ENCODE data around the gene BHLHE41.

The BHLHE41 gene

DNA sequence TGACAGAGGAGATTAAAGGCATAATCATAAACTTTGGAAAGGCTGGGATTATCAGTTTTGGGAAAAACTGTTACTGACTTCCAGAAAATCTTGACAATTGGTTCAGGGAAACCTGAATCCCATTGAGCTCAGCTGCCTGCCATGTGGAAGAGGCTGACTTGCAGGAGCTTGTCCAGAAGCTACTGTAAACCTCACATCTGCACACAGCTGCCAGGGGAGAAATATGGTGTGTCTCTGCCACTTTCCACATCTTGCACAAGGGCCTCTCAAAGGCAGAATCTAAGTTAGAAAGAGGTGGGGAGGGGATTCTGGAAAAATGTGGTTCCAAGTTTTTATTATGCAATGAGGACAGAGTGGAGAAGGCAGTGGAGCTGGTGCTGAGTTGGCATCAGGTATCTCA is 8.7 kb upstream of the BHLHE41 start:
- TF ChIP-seq POLR2AphosphoS5 (IDR thresholded peaks at IDR 0.05; ENCODE audit: low read depth, low read length), result no peak
- TF ChIP-seq TAF1 (IDR thresholded peaks at IDR 0.05; ENCODE audit: borderline replicate concordance, low read depth, low read length), result no peak
- no peak for TF ChIP-seq POLR2A (IDR thresholded peaks at IDR 0.05; ENCODE audit: low read depth, low read length)
- DNase-seq (ENCODE audit: insufficient read length), result no peak
- FAIRE-seq, result peak; percentile 74

DNA sequence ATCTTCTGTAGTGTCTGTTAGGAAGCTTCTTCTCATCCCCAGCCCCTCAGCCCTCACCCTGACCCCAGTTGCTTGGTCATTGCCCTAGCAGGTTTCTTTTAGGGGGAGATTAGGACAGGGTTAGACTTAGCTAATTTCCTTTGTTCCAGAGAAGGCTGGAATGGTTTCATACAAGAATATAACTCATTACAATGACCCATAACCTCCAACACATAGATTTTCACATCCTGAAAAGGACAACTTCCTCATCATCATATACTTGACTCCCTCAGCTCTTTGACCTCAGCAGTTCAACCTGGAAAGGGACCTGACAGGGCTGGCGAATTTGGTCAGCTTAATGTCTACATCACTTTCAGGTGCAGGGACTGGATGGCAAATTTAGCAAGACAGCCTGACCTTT is 8.0 kb upstream of the BHLHE41 start:
- FAIRE-seq (no peak), DNase-seq (ENCODE audit: insufficient read length) (no peak)
- TF ChIP-seq POLR2A (IDR thresholded peaks at IDR 0.05; ENCODE audit: low read depth, low read length) (no peak), TAF1 (IDR thresholded peaks at IDR 0.05; ENCODE audit: borderline replicate concordance, low read depth, low read length) (no peak), POLR2AphosphoS5 (IDR thresholded peaks at IDR 0.05; ENCODE audit: low read depth, low read length) (no peak)

DNA sequence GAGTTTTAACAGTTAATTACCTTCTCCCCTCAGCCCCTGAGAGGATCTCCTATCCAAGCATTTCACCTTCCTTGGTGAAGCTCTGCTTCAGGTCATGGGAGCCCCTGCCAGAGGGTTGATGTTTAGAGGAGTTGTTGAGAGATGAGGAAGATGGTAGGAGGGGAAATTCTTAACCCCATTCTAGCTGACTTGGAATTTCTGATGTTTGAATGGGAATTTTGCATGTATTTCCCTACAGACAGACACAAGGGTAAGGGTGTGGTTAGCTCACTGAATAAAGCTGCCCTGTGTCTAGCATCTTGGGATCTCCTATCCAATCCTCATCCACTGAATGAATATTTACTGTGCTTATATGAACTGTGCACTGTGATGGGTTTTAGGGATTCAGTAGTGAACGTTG is 7.1 kb upstream of the BHLHE41 start:
- no peak for DNase-seq (ENCODE audit: insufficient read length)
- FAIRE-seq, result no peak

DNA sequence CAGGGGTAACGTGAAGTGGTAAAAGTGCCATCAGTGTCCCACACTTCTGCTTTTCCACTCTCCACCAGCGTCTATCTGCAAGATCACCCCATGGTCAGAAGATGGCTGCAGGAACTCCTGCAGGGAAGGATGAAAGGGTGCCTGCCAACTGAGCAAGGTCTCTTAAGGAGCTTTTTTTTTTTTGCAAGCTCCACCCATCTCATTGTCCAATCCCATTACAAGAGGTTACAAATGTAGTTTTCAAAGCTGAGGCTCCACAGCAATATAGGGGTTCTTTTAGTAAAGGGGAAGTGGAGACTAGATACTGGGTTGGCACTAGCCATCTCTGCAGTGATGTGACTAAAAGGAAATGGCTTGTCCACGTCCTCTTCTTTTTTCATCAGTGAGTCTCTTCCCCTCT is 5.9 kb upstream of the BHLHE41 start:
- FAIRE-seq, result peak; percentile 46
- no peak for DNase-seq (ENCODE audit: insufficient read length)
- TF ChIP-seq TAF1 (IDR thresholded peaks at IDR 0.05; ENCODE audit: borderline replicate concordance, low read depth, low read length) (no peak), POLR2A (IDR thresholded peaks at IDR 0.05; ENCODE audit: low read depth, low read length) (no peak), POLR2AphosphoS5 (IDR thresholded peaks at IDR 0.05; ENCODE audit: low read depth, low read length) (no peak)

More for the DNA sequence above, 7.1 kb upstream of the BHLHE41 start:
- TF ChIP-seq TAF1 (IDR thresholded peaks at IDR 0.05; ENCODE audit: borderline replicate concordance, low read depth, low read length) (no peak), POLR2A (IDR thresholded peaks at IDR 0.05; ENCODE audit: low read depth, low read length) (no peak), POLR2AphosphoS5 (IDR thresholded peaks at IDR 0.05; ENCODE audit: low read depth, low read length) (no peak)

DNA sequence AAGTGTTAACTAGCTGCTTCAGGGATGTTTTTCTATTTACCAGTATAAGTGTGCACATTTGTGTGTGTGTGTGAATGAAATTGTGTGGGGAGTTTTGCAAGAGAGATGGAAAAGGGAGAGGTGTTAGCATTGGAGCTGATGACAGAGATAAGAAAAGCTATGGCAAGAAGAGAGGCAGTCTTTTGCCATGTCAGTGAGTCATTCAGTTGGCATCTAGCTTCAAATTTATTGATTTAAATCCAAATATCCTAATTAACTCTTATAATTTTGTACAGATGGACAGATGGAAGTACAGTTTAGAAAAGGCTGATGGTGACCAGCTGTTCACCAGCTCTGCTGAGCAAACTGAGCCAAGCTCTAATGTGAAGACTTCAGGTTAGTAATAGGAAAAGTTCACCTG is 3.3 kb upstream of the BHLHE41 start:
- no peak for TF ChIP-seq POLR2AphosphoS5 (IDR thresholded peaks at IDR 0.05; ENCODE audit: low read depth, low read length)
- no peak for TF ChIP-seq TAF1 (IDR thresholded peaks at IDR 0.05; ENCODE audit: borderline replicate concordance, low read depth, low read length)
- no peak for TF ChIP-seq POLR2A (IDR thresholded peaks at IDR 0.05; ENCODE audit: low read depth, low read length)
- FAIRE-seq (no peak), DNase-seq (ENCODE audit: insufficient read length) (no peak)

DNA sequence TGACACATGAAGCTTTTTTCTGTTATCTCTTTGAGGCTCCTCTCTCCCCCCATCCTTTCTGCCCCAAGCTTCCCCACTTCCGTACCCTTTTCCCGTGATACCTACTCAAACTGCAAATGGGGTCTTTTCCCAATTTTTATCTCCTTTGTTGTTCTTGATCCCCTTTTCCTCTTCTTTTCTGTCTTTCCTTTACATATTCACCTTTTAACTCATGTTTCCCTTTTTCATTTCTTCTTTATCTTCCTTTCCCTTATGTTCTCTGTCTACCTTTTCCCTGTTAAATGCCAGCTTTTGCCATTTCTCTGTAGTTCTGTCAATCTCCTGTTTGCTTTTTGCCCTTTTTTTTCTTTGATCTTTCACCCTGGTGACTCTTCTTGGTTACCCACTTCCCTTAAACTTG is 2.6 kb upstream of the BHLHE41 start:
- no peak for TF ChIP-seq POLR2AphosphoS5 (IDR thresholded peaks at IDR 0.05; ENCODE audit: low read depth, low read length)
- no peak for TF ChIP-seq TAF1 (IDR thresholded peaks at IDR 0.05; ENCODE audit: borderline replicate concordance, low read depth, low read length)
- TF ChIP-seq POLR2A (IDR thresholded peaks at IDR 0.05; ENCODE audit: low read depth, low read length), result no peak
- FAIRE-seq (peak; percentile 14), DNase-seq (ENCODE audit: insufficient read length) (no peak)

DNA sequence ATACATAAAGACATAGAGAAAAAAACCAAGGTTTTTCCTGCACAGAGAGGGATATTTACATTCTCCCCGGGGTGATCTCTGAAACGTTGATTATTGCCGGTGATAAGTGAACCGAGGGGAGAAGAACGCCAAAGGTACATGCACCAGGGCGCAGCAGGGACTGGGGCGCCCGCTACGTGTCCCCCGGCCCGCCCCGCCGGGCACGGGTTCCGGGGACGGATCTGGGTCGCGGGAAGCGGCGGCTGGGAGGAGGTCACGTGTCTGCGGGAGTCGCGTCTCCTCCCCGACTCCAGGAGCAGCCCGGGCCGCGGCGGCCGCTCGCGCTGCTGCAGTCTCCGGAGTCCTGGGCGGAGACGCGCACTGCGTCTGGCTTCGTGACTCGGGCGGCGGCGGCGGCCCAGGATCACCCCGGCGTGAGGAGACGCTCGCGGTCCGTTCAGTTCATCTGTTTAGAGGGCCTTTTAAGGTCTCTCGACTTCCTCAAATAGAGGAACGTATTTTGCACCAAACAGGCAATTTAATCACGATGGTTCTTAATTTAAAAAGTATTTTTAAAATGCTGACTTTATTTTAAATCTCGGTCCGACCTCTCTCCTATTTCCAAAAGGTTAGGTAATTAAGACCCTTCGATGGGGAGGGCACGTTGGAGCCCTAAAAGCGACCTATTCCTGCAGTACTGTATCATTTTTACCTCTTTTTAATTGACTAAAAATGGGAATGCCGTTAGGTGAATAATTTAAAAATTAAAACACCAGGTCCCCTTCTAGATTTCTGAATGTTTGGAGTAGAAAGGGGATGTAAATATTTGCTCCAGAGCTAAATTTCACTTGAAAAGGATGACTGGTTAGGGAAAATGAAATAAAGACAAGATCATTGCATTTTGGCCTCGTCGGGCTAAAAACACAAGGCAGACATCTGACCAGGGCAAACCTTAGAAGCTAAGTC is 1.8 kb upstream of the BHLHE41 start:
- TF ChIP-seq POLR2A (IDR thresholded peaks at IDR 0.05; ENCODE audit: low read depth, low read length) (no peak), TAF1 (IDR thresholded peaks at IDR 0.05; ENCODE audit: borderline replicate concordance, low read depth, low read length) (no peak), POLR2AphosphoS5 (IDR thresholded peaks at IDR 0.05; ENCODE audit: low read depth, low read length) (no peak)
- peak; percentile 52 for DNase-seq (ENCODE audit: insufficient read length)
- peak; percentile 94 for FAIRE-seq

DNA sequence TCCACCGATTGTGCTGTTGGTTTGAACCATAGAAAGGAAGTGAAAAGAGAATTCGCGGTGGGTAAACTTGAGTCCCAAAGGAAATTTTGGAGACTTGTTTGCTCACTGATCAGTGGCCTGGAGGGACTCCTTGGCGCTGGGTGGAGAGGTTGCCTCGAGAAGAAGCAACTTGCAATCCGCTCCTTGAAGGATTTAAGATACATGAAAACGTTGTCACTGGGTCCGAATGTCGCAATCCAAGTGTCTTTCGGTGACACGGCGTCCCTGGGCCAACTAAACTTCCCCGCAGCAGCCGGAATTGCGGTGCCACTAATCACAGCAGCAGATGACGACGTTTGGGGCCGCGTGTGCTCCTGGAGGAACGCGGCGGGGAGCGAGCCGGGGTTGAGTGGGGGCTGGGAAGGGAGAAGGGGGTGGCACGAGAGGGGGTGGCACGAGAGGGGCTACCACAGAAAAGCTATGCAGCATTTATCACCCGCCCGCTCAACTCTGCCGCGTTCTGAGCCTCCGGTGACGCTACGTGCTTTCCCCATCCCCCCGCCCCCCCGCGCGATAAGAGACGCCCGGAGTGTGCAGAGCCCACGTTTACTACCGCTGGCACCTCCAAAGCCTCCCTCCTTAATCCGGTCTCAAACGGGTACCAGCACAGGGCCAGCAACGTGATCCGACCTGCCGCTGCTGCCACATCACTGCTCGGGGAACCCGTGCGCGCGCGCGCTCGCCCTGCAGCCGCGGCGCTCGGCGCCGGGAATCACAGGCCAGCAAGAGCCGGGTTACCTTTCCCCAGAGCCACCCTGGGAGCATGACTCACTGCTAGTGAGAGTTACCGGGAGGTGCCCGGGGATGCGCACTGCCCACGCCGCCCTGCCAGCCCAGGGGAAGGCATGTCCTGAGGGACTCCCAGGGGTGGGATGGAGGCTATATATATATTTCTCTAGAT is 833 bp upstream of the BHLHE41 start:
- no peak for TF ChIP-seq POLR2AphosphoS5 (IDR thresholded peaks at IDR 0.05; ENCODE audit: low read depth, low read length)
- no peak for TF ChIP-seq TAF1 (IDR thresholded peaks at IDR 0.05; ENCODE audit: borderline replicate concordance, low read depth, low read length)
- no peak for TF ChIP-seq POLR2A (IDR thresholded peaks at IDR 0.05; ENCODE audit: low read depth, low read length)
- DNase-seq (ENCODE audit: insufficient read length) (peak; percentile 34), FAIRE-seq (peak; percentile 70)

DNA sequence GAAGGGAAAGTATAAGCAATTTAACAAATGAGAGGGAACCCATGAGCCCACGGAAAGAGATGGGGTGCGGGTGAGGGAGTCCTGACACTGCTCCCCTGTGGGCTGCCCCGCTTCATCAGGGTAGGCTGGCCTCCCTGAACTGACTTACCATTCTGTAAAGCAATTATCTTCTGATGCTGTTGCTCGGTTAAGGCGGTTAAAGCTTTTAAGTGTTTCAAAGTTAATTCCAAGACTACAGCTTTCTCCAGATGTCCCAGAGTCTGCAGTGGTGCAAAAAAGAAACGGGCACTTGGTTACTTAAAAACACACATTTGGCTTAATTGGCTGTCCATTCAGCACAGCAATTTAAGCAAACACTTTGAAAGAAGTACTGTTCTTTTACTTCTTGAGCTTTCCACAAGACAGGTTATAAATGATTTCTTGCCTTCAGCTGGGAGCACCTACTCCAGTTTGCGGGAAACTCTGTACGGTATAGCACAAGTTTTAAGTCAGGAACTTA is 1.3 kb downstream of the BHLHE41 start:
- DNase-seq (ENCODE audit: insufficient read length) (no peak), FAIRE-seq (no peak)
- TF ChIP-seq POLR2AphosphoS5 (IDR thresholded peaks at IDR 0.05; ENCODE audit: low read depth, low read length) (no peak), POLR2A (IDR thresholded peaks at IDR 0.05; ENCODE audit: low read depth, low read length) (no peak), TAF1 (IDR thresholded peaks at IDR 0.05; ENCODE audit: borderline replicate concordance, low read depth, low read length) (no peak)

DNA sequence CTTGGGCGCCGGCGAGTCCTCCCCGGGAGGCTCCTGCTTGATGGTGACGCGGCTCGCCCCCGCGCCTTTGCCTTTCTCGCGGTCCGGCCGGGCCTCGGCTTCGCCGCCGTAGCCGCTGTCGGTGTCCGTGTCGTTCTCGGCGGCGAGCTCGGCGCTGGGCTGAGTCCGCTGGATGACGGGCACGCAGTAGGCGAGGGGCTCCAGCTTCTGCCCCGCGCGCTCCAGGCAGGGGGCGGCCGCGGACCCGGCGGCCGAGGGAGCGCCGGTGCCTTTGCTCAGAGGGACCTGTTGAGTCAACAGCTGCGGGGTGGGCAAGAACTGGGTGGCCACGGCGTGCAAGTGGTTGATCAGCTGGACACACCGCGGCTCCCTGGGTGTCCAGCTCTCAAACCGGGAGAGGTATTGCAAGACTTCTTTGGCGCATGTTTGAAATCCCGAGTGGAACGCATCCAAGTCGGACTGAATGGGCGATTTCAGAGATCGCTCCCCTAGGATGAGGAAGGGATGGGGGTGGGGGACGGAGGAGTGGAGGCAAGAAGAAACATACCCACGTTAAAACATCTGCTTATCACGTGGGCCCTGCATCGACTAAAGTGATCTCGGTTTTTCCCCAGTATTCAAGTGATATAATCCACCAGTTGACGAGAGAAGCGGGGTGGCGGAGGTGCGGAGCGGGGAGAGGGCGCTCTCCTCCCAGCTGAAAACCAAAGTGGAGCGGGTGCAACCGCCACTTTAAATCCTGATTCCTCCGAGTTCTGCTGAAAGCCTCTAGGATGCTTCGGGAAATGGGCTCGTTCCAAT is 2.0 kb downstream of the BHLHE41 start:
- peak; percentile 83 for FAIRE-seq
- TF ChIP-seq POLR2A (IDR thresholded peaks at IDR 0.05; ENCODE audit: low read depth, low read length) (no peak), TAF1 (IDR thresholded peaks at IDR 0.05; ENCODE audit: borderline replicate concordance, low read depth, low read length) (no peak), POLR2AphosphoS5 (IDR thresholded peaks at IDR 0.05; ENCODE audit: low read depth, low read length) (no peak)
- no peak for DNase-seq (ENCODE audit: insufficient read length)
